ENCODE results near the gene MTTP.

The MTTP gene

DNA sequence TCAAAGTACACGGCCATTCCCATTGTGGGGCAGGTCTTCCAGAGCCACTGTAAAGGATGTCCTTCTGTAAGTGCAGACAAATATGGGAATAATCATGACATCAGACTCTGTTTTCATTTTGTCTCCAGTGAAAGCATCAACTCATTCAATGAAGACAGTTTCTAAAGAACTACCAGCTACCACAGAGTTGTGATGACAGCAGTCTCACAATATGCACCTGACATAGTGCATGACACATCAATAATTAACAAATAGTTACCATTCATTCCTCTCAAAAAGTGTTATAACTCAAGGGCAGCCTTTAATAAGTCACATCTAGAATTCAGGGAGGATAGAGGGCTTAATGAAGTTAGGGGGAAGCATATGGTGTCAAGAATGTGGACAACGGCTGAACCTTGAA, 20.2 kb downstream of the MTTP start:
- Histone ChIP-seq H3K4me1 (ENCODE audit: control insufficient read depth, low read depth, low read length) (no peaks in the 10 kb centered on the region), H3K9me3 (ENCODE audit: control insufficient read depth, low read depth, low read length) (no peaks in the 10 kb centered on the region), H3K4me3 (ENCODE audit: low read length) (no peak overlapping the region), H3K27ac (ENCODE audit: low read length) (no peak overlapping the region), H3K27me3 (ENCODE audit: control insufficient read depth, insufficient read depth, low read length) (no peaks in the 10 kb centered on the region), H3K36me3 (ENCODE audit: control insufficient read depth, low read depth, low read length) (no peaks in the 10 kb centered on the region), H3K9ac (ENCODE audit: low read length) (no peak overlapping the region)

DNA sequence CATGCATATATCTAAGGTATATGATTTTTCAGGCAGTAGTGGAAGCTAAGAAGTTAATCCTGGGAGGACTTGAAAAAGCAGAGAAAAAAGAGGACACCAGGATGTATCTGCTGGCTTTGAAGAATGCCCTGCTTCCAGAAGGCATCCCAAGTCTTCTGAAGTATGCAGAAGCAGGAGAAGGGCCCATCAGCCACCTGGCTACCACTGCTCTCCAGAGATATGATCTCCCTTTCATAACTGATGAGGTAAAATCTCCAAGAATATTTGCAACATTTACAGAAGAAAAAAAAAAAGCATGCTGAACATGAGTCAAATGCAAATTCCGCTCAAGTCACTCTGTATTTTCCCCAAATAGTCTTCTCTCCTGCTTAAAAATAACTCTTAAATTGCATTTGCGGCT, 32.1 kb downstream of the MTTP start:
- no peak overlapping the region for H3K9ac ChIP-seq (ENCODE audit: low read length)
- H3K36me3 ChIP-seq (ENCODE audit: control insufficient read depth, low read depth, low read length) = no peaks in the 10 kb centered on the region
- H3K4me1 ChIP-seq (ENCODE audit: control insufficient read depth, low read depth, low read length) = no peaks in the 10 kb centered on the region
- no peak overlapping the region for H3K27ac ChIP-seq (ENCODE audit: low read length)
- no peaks in the 10 kb centered on the region for H3K9me3 ChIP-seq (ENCODE audit: control insufficient read depth, low read depth, low read length)
- H3K27me3 ChIP-seq (ENCODE audit: control insufficient read depth, insufficient read depth, low read length) = no peaks in the 10 kb centered on the region
- no peak overlapping the region for H3K4me3 ChIP-seq (ENCODE audit: low read length)

DNA sequence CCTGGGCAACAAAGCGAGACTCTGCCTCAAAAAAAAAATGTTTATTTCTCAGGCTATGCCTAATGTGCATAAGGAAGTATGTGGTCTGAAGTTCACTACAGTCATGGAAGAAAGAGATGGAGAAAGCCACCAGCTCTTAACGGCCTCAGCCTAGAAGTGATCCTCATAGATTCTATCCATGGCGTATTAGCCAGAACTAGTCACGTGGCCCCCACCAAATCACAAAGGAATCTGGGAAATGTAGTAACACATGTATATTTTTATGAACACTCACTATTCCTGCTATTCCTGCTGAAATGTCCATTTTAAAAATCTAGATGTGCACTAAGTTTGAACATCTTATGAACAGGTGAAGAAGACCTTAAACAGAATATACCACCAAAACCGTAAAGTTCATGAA, 33.8 kb downstream of the MTTP start:
- no peak overlapping the region for H3K9ac ChIP-seq (ENCODE audit: low read length)
- no peaks in the 10 kb centered on the region for H3K9me3 ChIP-seq (ENCODE audit: control insufficient read depth, low read depth, low read length)
- no peak overlapping the region for H3K4me3 ChIP-seq (ENCODE audit: low read length)
- no peaks in the 10 kb centered on the region for H3K27me3 ChIP-seq (ENCODE audit: control insufficient read depth, insufficient read depth, low read length)
- H3K4me1 ChIP-seq (ENCODE audit: control insufficient read depth, low read depth, low read length) = no peaks in the 10 kb centered on the region
- no peak overlapping the region for H3K27ac ChIP-seq (ENCODE audit: low read length)
- H3K36me3 ChIP-seq (ENCODE audit: control insufficient read depth, low read depth, low read length) = no peaks in the 10 kb centered on the region

DNA sequence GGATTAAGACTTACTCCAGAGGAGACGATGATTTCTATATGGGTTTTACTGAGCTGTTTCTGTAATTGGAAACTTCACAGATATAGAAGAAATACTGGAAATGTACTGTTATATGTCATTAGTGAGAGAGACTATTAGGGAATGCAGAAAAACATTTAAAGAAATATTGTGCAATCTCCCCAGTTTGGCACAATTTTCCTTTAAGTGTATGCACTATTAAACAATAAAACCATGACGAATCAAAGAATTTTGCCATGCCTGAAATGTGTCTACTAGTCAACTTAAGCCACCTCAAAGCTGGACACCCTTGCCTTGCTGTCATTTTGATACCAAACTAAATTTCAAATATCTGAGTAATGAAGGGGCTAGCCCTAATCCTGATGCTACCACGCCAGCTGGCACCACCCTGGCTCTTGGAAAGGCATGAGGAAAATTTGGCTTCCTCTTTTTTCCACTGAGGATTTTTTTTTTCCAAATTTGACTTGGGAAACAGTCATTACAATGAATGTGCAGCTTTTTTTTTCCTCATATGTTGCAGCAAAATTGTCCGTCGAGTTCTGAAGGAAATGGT, 36.1 kb downstream of the MTTP start:
- Histone ChIP-seq H3K9ac (ENCODE audit: low read length) (no peak overlapping the region), H3K27me3 (ENCODE audit: control insufficient read depth, insufficient read depth, low read length) (no peaks in the 10 kb centered on the region), H3K4me1 (ENCODE audit: control insufficient read depth, low read depth, low read length) (no peaks in the 10 kb centered on the region), H3K4me3 (ENCODE audit: low read length) (no peak overlapping the region), H3K27ac (ENCODE audit: low read length) (no peak overlapping the region), H3K36me3 (ENCODE audit: control insufficient read depth, low read depth, low read length) (no peaks in the 10 kb centered on the region), H3K9me3 (ENCODE audit: control insufficient read depth, low read depth, low read length) (no peaks in the 10 kb centered on the region)

DNA sequence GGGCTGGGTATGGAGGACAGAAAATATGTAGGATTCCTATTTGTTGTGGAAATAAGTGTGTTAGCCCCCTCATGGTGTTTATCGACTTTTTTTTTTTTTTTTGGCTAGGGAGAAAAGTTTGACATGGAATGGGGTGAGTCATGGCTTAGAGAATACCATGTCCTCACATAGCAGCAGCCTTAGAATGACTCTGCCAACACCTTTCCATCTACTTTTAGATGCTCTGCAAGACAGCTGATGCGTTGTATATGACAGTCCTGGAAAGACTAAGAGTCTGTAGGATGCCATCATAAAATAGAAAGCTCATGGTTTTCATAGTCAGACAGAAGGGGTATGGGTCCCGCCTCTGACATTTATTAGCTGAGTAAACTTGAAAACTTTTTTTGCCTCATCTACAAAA, 37.7 kb downstream of the MTTP start:
- Histone ChIP-seq H3K9me3 (ENCODE audit: control insufficient read depth, low read depth, low read length) (no peaks in the 10 kb centered on the region), H3K9ac (ENCODE audit: low read length) (no peak overlapping the region), H3K36me3 (ENCODE audit: control insufficient read depth, low read depth, low read length) (no peaks in the 10 kb centered on the region), H3K4me3 (ENCODE audit: low read length) (no peak overlapping the region), H3K27me3 (ENCODE audit: control insufficient read depth, insufficient read depth, low read length) (no peaks in the 10 kb centered on the region), H3K27ac (ENCODE audit: low read length) (no peak overlapping the region), H3K4me1 (ENCODE audit: control insufficient read depth, low read depth, low read length) (no peaks in the 10 kb centered on the region)

DNA sequence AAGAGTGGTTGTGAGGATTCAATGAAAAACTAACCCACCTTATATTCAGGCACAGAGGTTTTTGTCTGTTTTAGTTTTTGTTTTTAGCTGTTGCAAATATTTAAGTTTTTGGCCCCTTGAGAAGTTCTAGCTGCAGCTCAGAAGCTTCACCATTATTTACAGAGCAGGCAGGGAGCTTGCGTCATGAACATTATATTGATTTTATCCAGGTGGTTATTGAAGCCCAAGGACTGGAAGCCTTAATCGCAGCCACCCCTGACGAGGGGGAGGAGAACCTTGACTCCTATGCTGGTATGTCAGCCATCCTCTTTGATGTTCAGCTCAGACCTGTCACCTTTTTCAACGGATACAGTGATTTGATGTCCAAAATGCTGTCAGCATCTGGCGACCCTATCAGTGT, 38.1 kb downstream of the MTTP start:
- H3K27me3 ChIP-seq (ENCODE audit: control insufficient read depth, insufficient read depth, low read length) = no peaks in the 10 kb centered on the region
- no peaks in the 10 kb centered on the region for H3K4me1 ChIP-seq (ENCODE audit: control insufficient read depth, low read depth, low read length)
- H3K4me3 ChIP-seq (ENCODE audit: low read length) = no peak overlapping the region
- no peaks in the 10 kb centered on the region for H3K9me3 ChIP-seq (ENCODE audit: control insufficient read depth, low read depth, low read length)
- H3K36me3 ChIP-seq (ENCODE audit: control insufficient read depth, low read depth, low read length) = no peaks in the 10 kb centered on the region
- no peak overlapping the region for H3K27ac ChIP-seq (ENCODE audit: low read length)
- H3K9ac ChIP-seq (ENCODE audit: low read length) = no peak overlapping the region

DNA sequence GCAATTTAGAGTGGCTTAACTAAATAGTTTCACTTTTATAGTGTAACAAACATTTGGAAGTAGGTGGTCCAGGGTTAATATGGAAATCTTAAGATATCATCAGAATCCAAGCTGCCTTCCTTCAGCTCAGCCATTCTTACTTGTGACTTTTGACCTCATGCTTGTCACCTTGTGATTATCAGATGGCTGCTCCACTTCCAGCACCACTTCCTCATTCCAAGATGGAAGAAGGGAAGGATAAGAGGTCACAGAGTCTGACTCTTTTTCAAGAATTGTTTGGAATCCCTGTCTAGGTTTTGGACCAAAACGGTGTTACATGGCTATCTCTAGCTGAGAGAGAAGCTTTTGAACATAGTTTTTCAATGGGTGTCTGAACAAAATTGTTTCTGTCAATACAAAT, 39.9 kb downstream of the MTTP start:
- no peaks in the 10 kb centered on the region for H3K27me3 ChIP-seq (ENCODE audit: control insufficient read depth, insufficient read depth, low read length)

DNA sequence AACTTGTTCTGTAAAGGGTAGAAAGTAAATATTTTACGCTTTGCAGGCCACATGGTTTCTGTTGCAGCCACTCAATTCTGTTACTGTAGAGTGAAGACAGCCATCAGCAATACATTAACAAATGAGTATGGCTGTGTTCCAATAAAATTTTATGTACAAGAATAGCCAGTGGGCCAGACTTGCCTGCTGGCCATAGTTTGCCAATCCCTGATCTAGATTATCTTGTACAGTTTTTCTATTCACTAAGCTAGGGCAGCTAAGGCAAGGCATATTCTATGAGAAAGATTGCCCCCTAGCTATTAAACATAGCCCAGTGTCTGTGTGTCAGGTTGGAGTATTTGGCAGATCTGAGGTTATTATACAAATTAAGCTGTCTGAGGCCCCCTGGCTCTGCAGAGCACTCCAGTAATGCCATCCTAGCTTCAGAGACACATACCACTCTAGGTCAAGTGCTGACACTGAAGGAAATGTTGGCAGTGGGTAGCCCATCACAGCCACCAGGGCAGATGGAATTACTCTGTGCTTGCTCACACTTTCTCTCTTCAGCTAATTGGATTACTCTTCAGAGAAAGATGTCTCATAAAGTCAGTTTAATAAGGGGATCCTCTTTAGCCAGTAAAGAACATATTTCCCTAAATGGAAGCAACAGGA, 40.7 kb downstream of the MTTP start:
- no peaks in the 10 kb centered on the region for H3K9me3 ChIP-seq (ENCODE audit: control insufficient read depth, low read depth, low read length)
- H3K4me1 ChIP-seq (ENCODE audit: control insufficient read depth, low read depth, low read length) = no peaks in the 10 kb centered on the region
- H3K4me3 ChIP-seq (ENCODE audit: low read length) = no peak overlapping the region
- no peak overlapping the region for H3K9ac ChIP-seq (ENCODE audit: low read length)
- no peak overlapping the region for H3K27ac ChIP-seq (ENCODE audit: low read length)
- H3K36me3 ChIP-seq (ENCODE audit: control insufficient read depth, low read depth, low read length) = no peaks in the 10 kb centered on the region
- H3K27me3 ChIP-seq (ENCODE audit: control insufficient read depth, insufficient read depth, low read length) = no peaks in the 10 kb centered on the region

More for the DNA sequence above, 39.9 kb downstream of the MTTP start:
- Histone ChIP-seq H3K36me3 (ENCODE audit: control insufficient read depth, low read depth, low read length) (no peaks in the 10 kb centered on the region), H3K4me1 (ENCODE audit: control insufficient read depth, low read depth, low read length) (no peaks in the 10 kb centered on the region), H3K9ac (ENCODE audit: low read length) (no peak overlapping the region), H3K4me3 (ENCODE audit: low read length) (no peak overlapping the region), H3K27ac (ENCODE audit: low read length) (no peak overlapping the region), H3K9me3 (ENCODE audit: control insufficient read depth, low read depth, low read length) (no peaks in the 10 kb centered on the region)

DNA sequence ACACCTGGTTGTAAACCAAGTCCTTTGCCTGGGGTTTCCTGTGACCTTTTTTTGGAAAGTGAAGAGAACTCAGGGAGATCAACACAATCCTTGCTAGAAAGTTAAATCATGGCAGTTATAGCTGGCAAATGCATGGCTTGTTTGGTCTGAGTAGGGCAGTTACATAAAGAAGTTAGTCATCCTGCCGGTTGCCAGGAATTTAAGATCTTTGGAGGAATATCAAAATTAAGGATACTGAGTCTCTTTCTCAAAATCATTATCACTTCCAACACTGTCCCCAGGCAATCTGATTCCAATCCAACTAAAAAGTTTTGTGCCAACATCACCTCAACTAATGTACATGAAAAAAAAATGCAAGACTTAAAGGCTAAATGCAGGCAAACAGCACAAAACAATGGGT, 42.8 kb downstream of the MTTP start:
- Histone ChIP-seq H3K36me3 (ENCODE audit: control insufficient read depth, low read depth, low read length) (no peaks in the 10 kb centered on the region), H3K4me3 (ENCODE audit: low read length) (no peak overlapping the region), H3K9ac (ENCODE audit: low read length) (no peak overlapping the region), H3K27me3 (ENCODE audit: control insufficient read depth, insufficient read depth, low read length) (no peaks in the 10 kb centered on the region), H3K4me1 (ENCODE audit: control insufficient read depth, low read depth, low read length) (no peaks in the 10 kb centered on the region), H3K9me3 (ENCODE audit: control insufficient read depth, low read depth, low read length) (no peaks in the 10 kb centered on the region), H3K27ac (ENCODE audit: low read length) (no peak overlapping the region)

DNA sequence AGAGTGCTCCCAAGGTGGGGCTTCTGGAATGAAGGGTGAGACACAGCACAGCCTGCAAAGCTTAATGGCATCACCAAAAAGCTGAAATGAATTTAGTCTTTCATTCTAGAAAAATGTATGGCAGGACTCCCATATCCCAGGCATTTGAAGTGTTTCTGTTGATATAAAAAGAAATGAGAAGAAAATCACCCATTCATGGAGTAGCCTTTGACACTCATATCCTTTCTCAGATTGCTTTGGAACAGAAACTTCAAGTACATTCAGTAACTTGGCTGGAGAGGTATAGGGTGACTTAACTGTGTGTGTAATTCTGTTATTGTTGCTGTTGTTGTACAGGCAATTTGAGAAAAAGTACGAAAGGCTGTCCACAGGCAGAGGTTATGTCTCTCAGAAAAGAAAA, 47.7 kb downstream of the MTTP start:
- no peaks in the 10 kb centered on the region for H3K27me3 ChIP-seq (ENCODE audit: control insufficient read depth, insufficient read depth, low read length)

DNA sequence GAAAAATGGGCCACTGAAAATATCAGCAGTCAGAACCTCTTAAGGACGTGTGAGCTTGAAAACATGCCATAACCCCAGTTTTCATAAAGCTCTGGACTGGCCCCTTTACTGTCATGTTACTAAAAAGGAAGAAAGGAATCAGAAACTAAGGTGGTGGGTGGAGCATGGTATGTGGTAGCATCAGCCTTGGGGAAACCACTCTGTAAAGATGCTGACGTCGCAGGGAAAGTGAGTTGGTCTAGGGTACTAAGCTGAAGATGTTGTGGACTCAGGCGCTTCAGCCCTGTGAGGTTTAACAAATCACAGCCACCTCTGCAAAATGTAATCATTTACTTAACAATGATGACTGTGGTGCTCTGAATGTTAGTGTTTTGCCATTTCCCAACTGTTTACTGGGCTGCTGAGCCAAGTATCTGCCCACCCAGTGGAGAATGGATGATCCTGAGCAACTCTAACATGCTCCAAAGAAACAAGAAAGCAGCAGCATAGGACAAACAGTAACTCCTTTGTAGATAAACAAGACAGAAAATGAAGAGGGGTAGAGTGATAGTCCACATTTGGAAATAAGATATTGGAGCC, 49.6 kb downstream of the MTTP start:
- no peak overlapping the region for H3K27ac ChIP-seq (ENCODE audit: low read length)
- no peak overlapping the region for H3K4me3 ChIP-seq (ENCODE audit: low read length)
- no peaks in the 10 kb centered on the region for H3K9me3 ChIP-seq (ENCODE audit: control insufficient read depth, low read depth, low read length)
- no peak overlapping the region for H3K9ac ChIP-seq (ENCODE audit: low read length)
- H3K27me3 ChIP-seq (ENCODE audit: control insufficient read depth, insufficient read depth, low read length) = no peaks in the 10 kb centered on the region
- H3K36me3 ChIP-seq (ENCODE audit: control insufficient read depth, low read depth, low read length) = no peaks in the 10 kb centered on the region
- H3K4me1 ChIP-seq (ENCODE audit: control insufficient read depth, low read depth, low read length) = peaks cover 6% of the 10 kb centered on the region

More for the DNA sequence above, 47.7 kb downstream of the MTTP start:
- peaks cover 6% of the 10 kb centered on the region for H3K4me1 ChIP-seq (ENCODE audit: control insufficient read depth, low read depth, low read length)
- H3K27ac ChIP-seq (ENCODE audit: low read length) = no peak overlapping the region
- H3K9ac ChIP-seq (ENCODE audit: low read length) = no peak overlapping the region
- no peak overlapping the region for H3K4me3 ChIP-seq (ENCODE audit: low read length)
- no peaks in the 10 kb centered on the region for H3K9me3 ChIP-seq (ENCODE audit: control insufficient read depth, low read depth, low read length)
- H3K36me3 ChIP-seq (ENCODE audit: control insufficient read depth, low read depth, low read length) = no peaks in the 10 kb centered on the region

DNA sequence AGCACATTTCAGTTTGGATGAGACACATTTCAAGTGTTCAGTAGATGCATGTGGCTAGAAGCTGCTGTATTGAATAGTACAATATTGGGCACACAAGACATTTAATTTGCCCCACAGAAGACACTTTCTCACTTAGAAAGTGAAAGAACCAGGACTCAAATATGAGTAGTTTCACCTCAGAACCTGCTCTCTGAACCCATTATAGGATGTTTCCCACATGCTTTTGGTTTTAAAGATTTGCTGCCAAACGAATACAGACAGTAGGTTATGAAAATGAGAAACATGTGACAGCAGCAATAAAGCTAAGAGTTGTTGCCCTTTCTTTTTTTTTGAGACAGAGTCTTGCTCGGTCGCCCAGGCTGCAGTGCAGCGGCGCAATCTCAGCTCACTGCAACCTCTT, 50.7 kb downstream of the MTTP start:
- no peaks in the 10 kb centered on the region for H3K9me3 ChIP-seq (ENCODE audit: control insufficient read depth, low read depth, low read length)
- no peaks in the 10 kb centered on the region for H3K27me3 ChIP-seq (ENCODE audit: control insufficient read depth, insufficient read depth, low read length)
- H3K4me3 ChIP-seq (ENCODE audit: low read length) = no peak overlapping the region
- no peaks in the 10 kb centered on the region for H3K36me3 ChIP-seq (ENCODE audit: control insufficient read depth, low read depth, low read length)
- peaks cover 6% of the 10 kb centered on the region for H3K4me1 ChIP-seq (ENCODE audit: control insufficient read depth, low read depth, low read length)
- H3K27ac ChIP-seq (ENCODE audit: low read length) = no peak overlapping the region
- no peak overlapping the region for H3K9ac ChIP-seq (ENCODE audit: low read length)

All from iPS-18a (cell line).